Osteoblast (primary cell): ENCODE measurements around the gene CMTM7. TPM values are rescaled to one million over a fixed set of nuclear protein-coding genes. Genes with fewer than 3 reads are reported as not detected.

ENCODE experiments used
- DNase-seq: peaks from one replicate; pipeline ENCODE4 v3.0.0; 2011; ENCODE audit warnings: low spot score, mixed read lengths; ENCODE audit not compliant: insufficient read length; ENCODE audit errors: missing footprints
- H2AFZ ChIP-seq: 2 replicates; pipeline ENCODE4 v1.6.0; 2011; ENCODE audit warnings: mild to moderate bottlenecking, low read length
- H3K27ac ChIP-seq: 2 replicates; pipeline ENCODE4 v1.5.1; 2011; ENCODE audit warnings: mild to moderate bottlenecking, low read depth, low read length, moderate library complexity
- H3K27me3 ChIP-seq: 2 replicates; pipeline ENCODE4 v1.6.0; 2012; ENCODE audit warnings: mild to moderate bottlenecking, control low read depth, inconsistent platforms, low read length, moderate library complexity; ENCODE audit not compliant: insufficient read depth
- H3K36me3 ChIP-seq: 2 replicates; pipeline ENCODE4 v1.5.1; 2011; ENCODE audit warnings: mild to moderate bottlenecking, low read length, control low read depth, moderate library complexity; ENCODE audit not compliant: insufficient read depth
- H3K4me1 ChIP-seq: 2 replicates; pipeline ENCODE4 v1.5.1; 2011; ENCODE audit warnings: mild to moderate bottlenecking, low read length, control low read depth, moderate library complexity; ENCODE audit not compliant: insufficient read depth
- H3K4me2 ChIP-seq: 2 replicates; pipeline ENCODE4 v1.6.0; 2011; ENCODE audit warnings: mild to moderate bottlenecking, low read length; ENCODE audit not compliant: insufficient read depth
- H3K4me3 ChIP-seq: fragments of 200-600 bp; sonication (generic); 3 replicates; pipeline ENCODE4 v1.5.1; 2012; ENCODE audit warnings: mild to moderate bottlenecking, low read length, inconsistent platforms; ENCODE audit not compliant: insufficient read depth
- H3K79me2 ChIP-seq: 2 replicates; pipeline ENCODE4 v1.6.0; 2012; ENCODE audit warnings: mild to moderate bottlenecking, low read length, control low read depth, inconsistent platforms; ENCODE audit not compliant: insufficient read depth
- H3K9me3 ChIP-seq: 2 replicates; pipeline ENCODE4 v1.5.1; 2011; ENCODE audit warnings: low read depth, low read length, control low read depth
- H4K20me1 ChIP-seq: 2 replicates; pipeline ENCODE4 v1.6.0; 2012; ENCODE audit warnings: mild to moderate bottlenecking, low read length, control low read depth; ENCODE audit not compliant: insufficient read depth
- CTCF ChIP-seq: IDR thresholded peaks from 2 replicates; pipeline ENCODE4 v1.5.1; 2011; ENCODE audit warnings: mild to moderate bottlenecking, low read depth, low read length, moderate library complexity; ENCODE audit errors: extremely low read depth
- total RNA-seq: library from RNA; depleted of rRNA; stranded (reverse); fragments of >200 nt; gene quantifications from 2 replicates; pipeline ENCODE4 v1.2.3, GENCODE V29; 2012

Gene CMTM7
- total RNA-seq, 1 donor = 7.2 TPM

- TF ChIP-seq CTCF = no peak
- DNase-seq = no peak
- no peaks in the 10 kb centered on the region for H3K9me3 ChIP-seq
- H3K79me2 ChIP-seq = no peaks in the 10 kb centered on the region
- no peaks in the 10 kb centered on the region for H3K4me1 ChIP-seq
- H3K27ac ChIP-seq = no peak overlapping the region
- no peak overlapping the region for H3K4me2 ChIP-seq
- H3K4me3 ChIP-seq = no peak overlapping the region
- H3K36me3 ChIP-seq = peaks cover 24% of the 10 kb centered on the region
- no peak overlapping the region for H2AFZ ChIP-seq
- H3K27me3 ChIP-seq = no peaks in the 10 kb centered on the region
- no peaks in the 10 kb centered on the region for H4K20me1 ChIP-seq
Observed at GRCh38 chr3:32483772-32484171, 92.1 kb downstream of the CMTM7 start.

- peaks cover 24% of the 10 kb centered on the region for H3K36me3 ChIP-seq
- no peak overlapping the region for H3K27ac ChIP-seq
Observed at GRCh38 chr3:32484436-32484835, 92.8 kb downstream of the CMTM7 start.

GRCh38 chr3:32487781-32488473 lies 96.3 kb downstream of the CMTM7 start:
- Histone ChIP-seq H3K4me3 (no peak overlapping the region), H3K4me1 (peaks cover 6% of the 10 kb centered on the region), H4K20me1 (peaks cover 6% of the 10 kb centered on the region), H3K79me2 (peaks cover 13% of the 10 kb centered on the region), H3K9me3 (no peaks in the 10 kb centered on the region), H3K4me2 (no peak overlapping the region), H3K27ac (no peak overlapping the region), H2AFZ (no peak overlapping the region), H3K27me3 (no peaks in the 10 kb centered on the region), H3K36me3 (peaks cover 13% of the 10 kb centered on the region)
- no peak for DNase-seq
- no peak for TF ChIP-seq CTCF

More at GRCh38 chr3:32484436-32484835, 92.8 kb downstream of the CMTM7 start:
- no peak for DNase-seq
- Histone ChIP-seq H3K79me2 (no peaks in the 10 kb centered on the region), H3K4me2 (no peak overlapping the region), H2AFZ (no peak overlapping the region), H3K9me3 (no peaks in the 10 kb centered on the region), H4K20me1 (no peaks in the 10 kb centered on the region), H3K4me3 (no peak overlapping the region), H3K4me1 (no peaks in the 10 kb centered on the region), H3K27me3 (no peaks in the 10 kb centered on the region)
- no peak for TF ChIP-seq CTCF

GRCh38 chr3:32488474-32489008 lies 96.9 kb downstream of the CMTM7 start:
- Histone ChIP-seq H3K79me2 (peaks cover 19% of the 10 kb centered on the region), H2AFZ (no peak overlapping the region), H3K36me3 (peaks cover 13% of the 10 kb centered on the region), H3K9me3 (no peaks in the 10 kb centered on the region), H3K4me2 (no peak overlapping the region), H3K4me1 (peaks cover 12% of the 10 kb centered on the region), H3K27ac (no peak overlapping the region), H3K27me3 (no peaks in the 10 kb centered on the region), H4K20me1 (peaks cover 12% of the 10 kb centered on the region), H3K4me3 (no peak overlapping the region)
- no peak for DNase-seq
- no peak for TF ChIP-seq CTCF
